ENCODE results near the gene ARV1.
"Not testable (repeated sequence)": the region's sequence is repeated elsewhere in the genome, so short reads cannot be mapped to it uniquely, and the experiment has no call there.

DNA sequence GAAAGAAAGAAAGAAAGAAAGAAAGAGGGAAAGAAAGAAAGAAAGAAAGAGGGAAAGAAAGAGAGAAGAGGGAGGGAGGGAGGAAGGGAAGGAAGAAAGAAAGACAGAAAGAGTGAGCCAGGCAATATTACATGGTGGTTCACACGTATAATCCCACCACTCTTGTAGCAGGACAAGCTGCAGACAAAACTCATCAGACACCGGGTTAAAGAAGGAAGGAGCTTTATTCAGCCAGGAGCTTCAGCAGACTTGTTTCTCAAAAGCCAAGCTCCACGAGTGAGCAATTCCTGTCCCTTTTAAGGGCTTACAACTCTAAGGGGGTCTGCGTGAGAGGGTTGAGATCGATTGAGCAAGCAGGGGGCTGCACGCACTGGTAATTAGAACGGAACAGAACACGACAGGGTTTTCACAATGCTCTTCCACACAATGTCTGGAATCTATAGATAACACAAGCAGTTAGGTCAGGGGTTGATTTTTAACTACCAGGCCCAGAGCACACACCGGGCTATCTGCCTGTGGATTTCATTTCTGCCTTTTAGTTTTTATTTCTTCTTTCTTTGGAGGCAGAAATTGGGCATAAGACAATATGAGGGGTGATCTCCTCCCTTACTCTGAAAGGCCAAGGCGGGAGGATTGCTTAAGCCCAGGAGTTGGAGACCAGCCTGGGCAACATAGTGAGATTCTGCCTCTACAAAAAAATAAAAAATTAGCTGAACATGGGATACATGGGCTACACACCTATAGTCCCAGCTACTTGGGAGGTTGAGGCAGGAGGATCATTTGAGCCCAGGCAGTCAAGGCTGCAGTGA lies 67.2 kb downstream of the ARV1 start:
- TF ChIP-seq, protein P1, sequence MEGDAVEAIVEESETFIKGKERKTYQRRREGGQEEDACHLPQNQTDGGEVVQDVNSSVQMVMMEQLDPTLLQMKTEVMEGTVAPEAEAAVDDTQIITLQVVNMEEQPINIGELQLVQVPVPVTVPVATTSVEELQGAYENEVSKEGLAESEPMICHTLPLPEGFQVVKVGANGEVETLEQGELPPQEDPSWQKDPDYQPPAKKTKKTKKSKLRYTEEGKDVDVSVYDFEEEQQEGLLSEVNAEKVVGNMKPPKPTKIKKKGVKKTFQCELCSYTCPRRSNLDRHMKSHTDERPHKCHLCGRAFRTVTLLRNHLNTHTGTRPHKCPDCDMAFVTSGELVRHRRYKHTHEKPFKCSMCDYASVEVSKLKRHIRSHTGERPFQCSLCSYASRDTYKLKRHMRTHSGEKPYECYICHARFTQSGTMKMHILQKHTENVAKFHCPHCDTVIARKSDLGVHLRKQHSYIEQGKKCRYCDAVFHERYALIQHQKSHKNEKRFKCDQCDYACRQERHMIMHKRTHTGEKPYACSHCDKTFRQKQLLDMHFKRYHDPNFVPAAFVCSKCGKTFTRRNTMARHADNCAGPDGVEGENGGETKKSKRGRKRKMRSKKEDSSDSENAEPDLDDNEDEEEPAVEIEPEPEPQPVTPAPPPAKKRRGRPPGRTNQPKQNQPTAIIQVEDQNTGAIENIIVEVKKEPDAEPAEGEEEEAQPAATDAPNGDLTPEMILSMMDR (conservative IDR thresholded peaks at IDR 0.05; ENCODE audit: low read length), result not testable (repeated sequence)
- TF ChIP-seq EZH2phosphoT487 (IDR thresholded peaks at IDR 0.05; ENCODE audit: borderline replicate concordance), result not testable (repeated sequence)

Measured in Loucy (cell line).